SK-N-SH (cell line): ENCODE data around the gene KCNAB1. TPM values are rescaled to one million over a fixed set of nuclear protein-coding genes. Genes with fewer than 3 reads are reported as not detected.

Source experiments
- CTCF ChIA-PET: fragments of 300-600, 350-600 bp; formaldehyde crosslinking; extraction: SDS; loops from one replicate; lab custom pipeline; 2021; lab: Yijun Ruan, JAX
- POLR2A ChIA-PET: fragments of 350-600 bp; sonication (Branson Sonifier 250); formaldehyde crosslinking; extraction: SDS; loops from one replicate; lab custom pipeline; 2020; ENCODE audit warnings: antibody characterized with exemption, inconsistent platforms; lab: Yijun Ruan, JAX
- DNase-seq: peaks from one replicate; pipeline ENCODE4 v3.0.0; 2012
- H2AFZ ChIP-seq: fragments of 200-600 bp; sonication (generic); 2 replicates; pipeline ENCODE4 v1.8.1; 2016; ENCODE audit warnings: antibody characterized with exemption, mild to moderate bottlenecking, low read depth
- H3F3A ChIP-seq: fragments of 200-600 bp; sonication (generic); replicated peaks from 2 replicates; pipeline ENCODE3; 2016; ENCODE audit warnings: antibody characterized with exemption, mild to moderate bottlenecking; ENCODE audit not compliant: insufficient read depth
- H3K27ac ChIP-seq, 2 experiments: fragments of 200-500 bp in 1 of 2; fragments of 200-600 bp in 1 of 2; sonication (Bioruptor generic) in 1 of 2; sonication (generic), shearing (Covaris generic) in 1 of 2; 2 replicates each; pipeline versions ENCODE4 v1.5.1 to v1.6.1; 2014 to 2016; ENCODE audit warnings: low read depth in 2 of 2, inconsistent platforms in 1 of 2, low read length in 1 of 2, mild to moderate bottlenecking in 1 of 2, mixed read lengths in 1 of 2
- H3K27me3 ChIP-seq: fragments of 200-600 bp; sonication (generic), shearing (Covaris generic); 2 replicates; pipeline ENCODE4 v1.6.1; 2016; ENCODE audit warnings: mixed run types; ENCODE audit not compliant: insufficient read depth
- H3K36me3 ChIP-seq, 2 experiments: fragments of 200-500 bp in 1 of 2; fragments of 200-600 bp in 1 of 2; sonication (Bioruptor generic) in 1 of 2; sonication (generic) in 1 of 2; replicated peaks in 1 of 2; 2 replicates each; pipeline versions ENCODE3 to v1.5.1; 2014 to 2016; ENCODE audit warnings: low read length in 1 of 2, mild to moderate bottlenecking in 1 of 2; ENCODE audit not compliant: insufficient read depth in 2 of 2, control insufficient read depth in 1 of 2
- H3K4me1 ChIP-seq, 2 experiments: fragments of 200-500 bp in 1 of 2; fragments of 200-600 bp in 1 of 2; sonication (Bioruptor generic) in 1 of 2; sonication (generic), shearing (Covaris generic) in 1 of 2; 2 replicates each; pipeline versions ENCODE4 v1.5.1 to v1.6.1; 2014 to 2016; ENCODE audit warnings: low read depth in 1 of 2, low read length in 1 of 2, mixed run types in 1 of 2; ENCODE audit not compliant: insufficient read depth in 2 of 2, control insufficient read depth in 1 of 2
- H3K4me2 ChIP-seq: fragments of 200-600 bp; sonication (generic), shearing (Covaris generic); 2 replicates; pipeline ENCODE4 v1.6.1; 2017; ENCODE audit warnings: mixed run types
- H3K4me3 ChIP-seq, 2 experiments: fragments of 200-500 bp in 1 of 2; fragments of 200-600 bp in 1 of 2; sonication (Bioruptor generic) in 1 of 2; sonication (generic), shearing (Covaris generic) in 1 of 2; 2 replicates each; pipeline versions ENCODE4 v1.5.1 to v1.8.1; 2014 to 2016; ENCODE audit warnings: low read depth in 2 of 2, inconsistent platforms in 1 of 2, low read length in 1 of 2, mild to moderate bottlenecking in 1 of 2, mixed read lengths in 1 of 2, moderate library complexity in 1 of 2
- H3K79me2 ChIP-seq: fragments of 200-600 bp; sonication (generic); 2 replicates; pipeline ENCODE4 v1.8.1; 2017; ENCODE audit warnings: mild to moderate bottlenecking; ENCODE audit not compliant: insufficient read depth
- H3K9ac ChIP-seq: fragments of 200-600 bp; sonication (generic); 2 replicates; pipeline ENCODE4 v1.6.1; 2017; ENCODE audit warnings: mixed run types
- H3K9me2 ChIP-seq: fragments of 200-600 bp; sonication (generic); 2 replicates; pipeline ENCODE4 v1.6.1; 2017; ENCODE audit warnings: mixed run types
- H3K9me3 ChIP-seq: fragments of 200-600 bp; sonication (generic); 2 replicates; pipeline ENCODE4 v1.6.1; 2017; ENCODE audit warnings: mixed run types, mild to moderate bottlenecking, moderate library complexity
- H4K20me1 ChIP-seq: fragments of 200-600 bp; sonication (generic); 2 replicates; pipeline ENCODE4 v1.6.1; 2017; ENCODE audit warnings: mild to moderate bottlenecking, mixed run types; ENCODE audit not compliant: insufficient read depth
- CHD2 ChIP-seq: fragments of 150-350 bp; IDR thresholded peaks from 2 replicates; pipeline ENCODE4 v1.6.1; 2018; ENCODE audit warnings: low read length; ENCODE audit not compliant: partially characterized antibody
- EZH2phosphoT487 ChIP-seq: fragments of 200-600 bp; sonication (generic); IDR thresholded peaks from 2 replicates; pipeline ENCODE4 v1.6.1; 2017; ENCODE audit warnings: low read depth, mixed run types, mild to moderate bottlenecking, antibody characterized with exemption, moderate library complexity, borderline replicate concordance
- FOSL2 ChIP-seq: IDR thresholded peaks from 2 replicates; pipeline ENCODE4 v1.4.0; 2012; ENCODE audit warnings: low read depth, mild to moderate bottlenecking, moderate library complexity, borderline replicate concordance
- FOXJ3 ChIP-seq: sonication (generic); formaldehyde crosslinking; IDR thresholded peaks from 2 replicates; pipeline ENCODE4 v1.5.1; 2020; ENCODE audit warnings: mild to moderate bottlenecking, missing genetic modification reagents
- FOXM1 ChIP-seq: IDR thresholded peaks from 2 replicates; pipeline ENCODE4 v1.4.0; 2012; ENCODE audit warnings: low read depth, mild to moderate bottlenecking
- GABPA ChIP-seq: IDR thresholded peaks from 2 replicates; pipeline ENCODE4 v1.4.0; 2012; ENCODE audit warnings: low read depth, mild to moderate bottlenecking
- GATA2 ChIP-seq: sonication (generic); formaldehyde crosslinking; IDR thresholded peaks from 2 replicates; pipeline ENCODE4 v1.5.0; 2020; ENCODE audit warnings: mild to moderate bottlenecking, missing genetic modification reagents
- MEF2A ChIP-seq: IDR thresholded peaks from 2 replicates; pipeline ENCODE4 v1.4.0; 2012; ENCODE audit warnings: low read depth, borderline replicate concordance
- MXI1 ChIP-seq: IDR thresholded peaks from 2 replicates; pipeline ENCODE4 v1.6.1; 2012; ENCODE audit warnings: mild to moderate bottlenecking, low read depth, low read length, improper control_type of control experiment
- NFIC ChIP-seq: IDR thresholded peaks from 2 replicates; pipeline ENCODE4 v1.4.0; 2012; ENCODE audit warnings: borderline replicate concordance
- NRF1 ChIP-seq: IDR thresholded peaks from 2 replicates; pipeline ENCODE4 v1.6.1; 2012; ENCODE audit warnings: low read depth, mild to moderate bottlenecking, low read length
- RAD21 ChIP-seq: IDR thresholded peaks from 2 replicates; pipeline ENCODE4 v1.6.1; 2012; ENCODE audit warnings: mild to moderate bottlenecking, low read length
- RCOR1 ChIP-seq: fragments of 150-350 bp; IDR thresholded peaks from 2 replicates; pipeline ENCODE4 v1.6.1; 2017; ENCODE audit warnings: antibody characterized with exemption, low read length
- RXRA ChIP-seq: IDR thresholded peaks from 2 replicates; pipeline ENCODE4 v1.4.0; 2012; ENCODE audit warnings: low read depth, mild to moderate bottlenecking, borderline replicate concordance
- SIN3A ChIP-seq: IDR thresholded peaks from 2 replicates; pipeline ENCODE4 v1.6.1; 2012; ENCODE audit warnings: low read depth, mild to moderate bottlenecking, low read length, moderate library complexity, borderline replicate concordance
- TAF1 ChIP-seq: IDR thresholded peaks from 2 replicates; pipeline ENCODE4 v1.6.1; 2012; ENCODE audit warnings: low read depth, mild to moderate bottlenecking, low read length, moderate library complexity, borderline replicate concordance
- TCF12 ChIP-seq: IDR thresholded peaks from 2 replicates; pipeline ENCODE4 v1.4.0; 2012
- TEAD4 ChIP-seq: IDR thresholded peaks from 2 replicates; pipeline ENCODE4 v1.4.0; 2012; ENCODE audit warnings: mild to moderate bottlenecking, borderline replicate concordance; ENCODE audit not compliant: insufficient read depth
- WGBS: methylation state at CpG from one replicate; pipeline ENCODE4 v1.1.6; 2017; ENCODE audit warnings: low lambda C conversion rate; 5-methylcytosine and 5-hydroxymethylcytosine counted together
- polyA plus RNA-seq, 3 experiments: library from polyadenylated mRNA; depleted of rRNA; stranded (reverse); fragments of >200 nt; gene quantifications; 2 replicates each; pipeline ENCODE4 v1.2.3, GENCODE V29; 2012
- TF ChIP-seq, protein P1 (sequence below): IDR thresholded peaks from 2 replicates; pipeline ENCODE4 v1.4.0; 2012; ENCODE audit warnings: low read depth, borderline replicate concordance
- TF ChIP-seq, protein P2 (sequence below): fragments of 150-350 bp; IDR thresholded peaks from 2 replicates; pipeline ENCODE4 v1.6.1; 2016; ENCODE audit warnings: mild to moderate bottlenecking, low read depth, low read length
- TF ChIP-seq, protein P3 (sequence below): IDR thresholded peaks from 2 replicates; pipeline ENCODE4 v1.4.0; 2012; ENCODE audit warnings: low read depth, borderline replicate concordance

KCNAB1 gene
- polyA plus RNA-seq, 1 of the 3 experiments (the other 2 are of a cell fraction) = 82.1 TPM

DNA sequence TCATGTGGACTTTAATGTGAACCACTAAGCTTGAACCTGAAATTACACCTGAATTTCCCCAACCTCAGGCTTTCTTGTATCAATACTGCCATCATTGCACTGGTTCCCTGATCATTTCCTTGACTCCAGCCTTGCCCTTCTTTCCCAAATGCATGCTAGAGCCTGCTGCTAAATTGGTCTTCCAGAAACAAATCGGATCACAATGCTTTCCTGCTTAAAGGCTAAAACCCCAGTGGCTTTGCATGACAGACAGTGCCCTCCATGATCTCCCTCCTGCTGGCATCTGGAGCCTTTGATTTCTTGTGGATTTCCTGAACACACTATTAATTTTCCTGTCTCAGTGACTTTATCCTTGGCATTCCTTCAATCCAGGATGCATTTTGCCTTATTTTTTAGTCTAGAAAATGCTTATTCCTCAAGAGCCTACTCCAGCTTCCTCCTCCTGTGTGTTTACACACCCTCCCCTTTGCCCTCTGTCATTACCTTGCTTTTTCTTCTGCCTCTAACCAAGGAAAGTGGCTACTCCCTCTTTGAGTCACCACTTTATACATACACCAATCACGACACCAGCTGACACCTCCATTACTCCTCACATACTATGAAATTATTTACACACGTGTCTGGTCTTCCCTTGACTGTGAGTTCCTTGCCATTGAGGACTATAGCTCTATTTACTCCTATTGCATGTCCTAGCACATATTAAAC is 214.6 kb downstream of the KCNAB1 start:
- no peaks in the 10 kb centered on the region for H4K20me1 ChIP-seq
- CTCF ChIA-PET = no interaction called here
- no peak overlapping the region for H3K4me3 ChIP-seq
- no peak overlapping the region for H3K4me2 ChIP-seq
- no peak overlapping the region for H3K27ac ChIP-seq
- 85% methylated on average over 3 of the region's 3 CpGs for WGBS
- peaks cover 5 to 32% of the 10 kb centered on the region in 2 experiments for H3K36me3 ChIP-seq
- no peak overlapping the region for H2AFZ ChIP-seq
- DNase-seq = no peak
- H3K79me2 ChIP-seq = peaks cover 90% of the 10 kb centered on the region
- TF ChIP-seq MEF2A (no peak), TAF1 (no peak), RAD21 (no peak), FOSL2 (no peak), NRF1 (no peak)
- TF ChIP-seq, protein P1, sequence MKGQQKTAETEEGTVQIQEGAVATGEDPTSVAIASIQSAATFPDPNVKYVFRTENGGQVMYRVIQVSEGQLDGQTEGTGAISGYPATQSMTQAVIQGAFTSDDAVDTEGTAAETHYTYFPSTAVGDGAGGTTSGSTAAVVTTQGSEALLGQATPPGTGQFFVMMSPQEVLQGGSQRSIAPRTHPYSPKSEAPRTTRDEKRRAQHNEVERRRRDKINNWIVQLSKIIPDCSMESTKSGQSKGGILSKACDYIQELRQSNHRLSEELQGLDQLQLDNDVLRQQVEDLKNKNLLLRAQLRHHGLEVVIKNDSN = no peak
- H3K27me3 ChIP-seq = no peaks in the 10 kb centered on the region
- no peaks in the 10 kb centered on the region; a peak in 1 of 4 replicates for H3K4me1 ChIP-seq
- peaks cover 7% of the 10 kb centered on the region for H3F3A ChIP-seq
- POLR2A ChIA-PET = no interaction called here
- no peaks in the 10 kb centered on the region for H3K9me2 ChIP-seq
- no peaks in the 10 kb centered on the region for H3K9me3 ChIP-seq
- no peak overlapping the region for H3K9ac ChIP-seq

DNA sequence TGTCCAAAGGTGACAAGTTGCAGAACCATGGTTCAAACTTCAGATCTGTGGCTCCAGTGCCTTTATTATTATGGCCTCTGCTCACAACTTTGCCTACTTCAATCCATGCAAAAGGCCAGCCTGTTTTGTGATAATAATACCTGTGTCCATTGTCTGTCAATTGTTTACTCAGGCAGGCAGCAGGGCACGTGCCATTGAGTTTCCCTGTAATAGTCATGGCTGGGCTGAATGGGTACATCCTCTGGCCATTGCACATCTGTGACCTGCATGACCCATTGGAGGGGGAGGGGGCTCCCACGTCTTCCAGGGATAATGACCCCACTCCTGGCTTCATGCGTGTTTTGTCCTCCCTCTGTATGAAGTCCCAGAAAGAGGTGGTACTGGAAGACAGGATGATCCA is 219.1 kb downstream of the KCNAB1 start:
- Histone ChIP-seq H3K27ac (no peak overlapping the region), H3K9me2 (no peaks in the 10 kb centered on the region), H2AFZ (no peak overlapping the region), H3K9me3 (no peaks in the 10 kb centered on the region), H4K20me1 (no peaks in the 10 kb centered on the region), H3K4me2 (no peak overlapping the region), H3K27me3 (no peaks in the 10 kb centered on the region), H3K36me3 (peaks cover 16 to 54% of the 10 kb centered on the region in 2 experiments), H3K4me3 (no peak overlapping the region), H3K9ac (no peak overlapping the region), H3K4me1 (no peaks in the 10 kb centered on the region; a peak in 1 of 4 replicates), H3F3A (no peaks in the 10 kb centered on the region), H3K79me2 (peaks cover 96% of the 10 kb centered on the region)
- CTCF ChIA-PET = interaction anchor here (1.0 kb wide), 1 partner anchor 26 kb away, joined by 3 read pairs; no protein-coding TSS in a partner anchor
- TF ChIP-seq GATA2 (CRISPR knock-in tag) (no peak), GABPA (no peak), FOSL2 (no peak), SIN3A (no peak), NRF1 (no peak), TCF12 (no peak), TEAD4 (no peak), TAF1 (no peak), RXRA (no peak), CHD2 (no peak), FOXM1 (no peak), FOXJ3 (CRISPR knock-in tag) (no peak), MXI1 (no peak), RCOR1 (no peak), NFIC (no peak), EZH2phosphoT487 (no peak)
- TF ChIP-seq, protein P2, sequence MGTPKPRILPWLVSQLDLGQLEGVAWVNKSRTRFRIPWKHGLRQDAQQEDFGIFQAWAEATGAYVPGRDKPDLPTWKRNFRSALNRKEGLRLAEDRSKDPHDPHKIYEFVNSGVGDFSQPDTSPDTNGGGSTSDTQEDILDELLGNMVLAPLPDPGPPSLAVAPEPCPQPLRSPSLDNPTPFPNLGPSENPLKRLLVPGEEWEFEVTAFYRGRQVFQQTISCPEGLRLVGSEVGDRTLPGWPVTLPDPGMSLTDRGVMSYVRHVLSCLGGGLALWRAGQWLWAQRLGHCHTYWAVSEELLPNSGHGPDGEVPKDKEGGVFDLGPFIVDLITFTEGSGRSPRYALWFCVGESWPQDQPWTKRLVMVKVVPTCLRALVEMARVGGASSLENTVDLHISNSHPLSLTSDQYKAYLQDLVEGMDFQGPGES = no peak
- TF ChIP-seq, protein P3, sequence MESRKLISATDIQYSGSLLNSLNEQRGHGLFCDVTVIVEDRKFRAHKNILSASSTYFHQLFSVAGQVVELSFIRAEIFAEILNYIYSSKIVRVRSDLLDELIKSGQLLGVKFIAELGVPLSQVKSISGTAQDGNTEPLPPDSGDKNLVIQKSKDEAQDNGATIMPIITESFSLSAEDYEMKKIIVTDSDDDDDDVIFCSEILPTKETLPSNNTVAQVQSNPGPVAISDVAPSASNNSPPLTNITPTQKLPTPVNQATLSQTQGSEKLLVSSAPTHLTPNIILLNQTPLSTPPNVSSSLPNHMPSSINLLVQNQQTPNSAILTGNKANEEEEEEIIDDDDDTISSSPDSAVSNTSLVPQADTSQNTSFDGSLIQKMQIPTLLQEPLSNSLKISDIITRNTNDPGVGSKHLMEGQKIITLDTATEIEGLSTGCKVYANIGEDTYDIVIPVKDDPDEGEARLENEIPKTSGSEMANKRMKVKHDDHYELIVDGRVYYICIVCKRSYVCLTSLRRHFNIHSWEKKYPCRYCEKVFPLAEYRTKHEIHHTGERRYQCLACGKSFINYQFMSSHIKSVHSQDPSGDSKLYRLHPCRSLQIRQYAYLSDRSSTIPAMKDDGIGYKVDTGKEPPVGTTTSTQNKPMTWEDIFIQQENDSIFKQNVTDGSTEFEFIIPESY = no peak
- 82% methylated on average over 3 of the region's 3 CpGs for WGBS
- POLR2A ChIA-PET = no interaction called here
- DNase-seq = no peak
